Endothelial cell of umbilical vein (primary cell): Measurements from ENCODE around the gene ETV1. TPM values are rescaled to one million over a fixed set of nuclear protein-coding genes. Genes with fewer than 3 reads are reported as not detected.

Experiments used
- BruUV-seq: library from RNA; stranded (reverse); fragments of 400-500 nt; replicated peaks from 2 replicates; lab custom pipeline; 2021; lab: Mats Ljungman, UMichigan
- CTCF ChIA-PET: fragments of 300-600, 350-600 bp; sonication (Branson Sonifier 250); formaldehyde crosslinking; loops from one replicate; lab custom pipeline; 2021; ENCODE audit warnings: antibody characterized with exemption, inconsistent platforms; lab: Charles Lee
- POLR2A ChIA-PET: fragments of 300-600, 350-600 bp; sonication (Branson Sonifier 250); formaldehyde crosslinking; loops from one replicate; lab custom pipeline; 2021; ENCODE audit warnings: antibody characterized with exemption, inconsistent platforms; lab: Charles Lee
- DNase-seq: peaks from one replicate; pipeline ENCODE4 v3.0.0-alpha.2; 2011; ENCODE audit warnings: low read depth, low spot score
- FAIRE-seq: peaks from 2 replicates; lab custom pipeline; 2011; peaks lifted over from hg19 to GRCh38; lab: Jason Lieb, UNC
- H2AFZ ChIP-seq: 2 replicates; pipeline ENCODE4 v1.6.0; 2012; ENCODE audit warnings: low read depth, low read length, control low read depth, inconsistent platforms
- H3K27ac ChIP-seq: 2 replicates; pipeline ENCODE4 v1.5.1; 2011; ENCODE audit warnings: low read depth, mild to moderate bottlenecking, control low read depth, low read length, moderate library complexity; ENCODE audit not compliant: insufficient read depth
- H3K27me3 ChIP-seq, 2 experiments: 2 replicates each; pipeline versions ENCODE4 v1.6.0 to v1.6.1; 2011; ENCODE audit warnings: low read length in 2 of 2, mixed read lengths in 1 of 2; ENCODE audit not compliant: control insufficient read depth in 2 of 2, insufficient read depth in 2 of 2
- H3K36me3 ChIP-seq, 2 experiments: 2 replicates in 1 of 2; 3 replicates in 1 of 2; pipeline ENCODE4 v1.5.1; 2011; ENCODE audit warnings: low read length in 2 of 2, mild to moderate bottlenecking in 1 of 2, moderate library complexity in 1 of 2; ENCODE audit not compliant: control insufficient read depth in 2 of 2, insufficient read depth in 2 of 2; ENCODE audit errors: extremely low read depth in 1 of 2
- H3K4me1 ChIP-seq: 3 replicates; pipeline ENCODE4 v1.5.1; 2011; ENCODE audit warnings: mild to moderate bottlenecking, low read length; ENCODE audit not compliant: control insufficient read depth, insufficient read depth; ENCODE audit errors: extremely low read depth
- H3K4me2 ChIP-seq: 2 replicates; pipeline ENCODE4 v1.6.1; 2011; ENCODE audit warnings: low read length, control low read depth, mixed read lengths; ENCODE audit not compliant: insufficient read depth
- H3K4me3 ChIP-seq, 3 experiments: fragments of 200-600 bp in 1 of 3; sonication (generic), shearing (Covaris generic) in 1 of 3; replicated peaks in 1 of 3; 2 replicates each; pipeline ENCODE4 v1.5.1; 2011 to 2016; ENCODE audit warnings: control low read depth in 3 of 3, low read length in 3 of 3, mild to moderate bottlenecking in 2 of 3, inconsistent platforms in 1 of 3, low read depth in 1 of 3, moderate library complexity in 1 of 3; ENCODE audit not compliant: insufficient read depth in 1 of 3
- H3K79me2 ChIP-seq: 2 replicates; pipeline ENCODE4 v1.6.0; 2012; ENCODE audit warnings: low read length, inconsistent platforms; ENCODE audit not compliant: control insufficient read depth, insufficient read depth
- H3K9ac ChIP-seq: replicated peaks from 2 replicates; pipeline ENCODE3; 2011; ENCODE audit warnings: low read length, control low read depth; ENCODE audit not compliant: insufficient read depth; ENCODE audit errors: extremely low read depth
- H3K9me1 ChIP-seq: replicated peaks from 3 replicates; pipeline ENCODE4 v1.6.0; 2011; ENCODE audit warnings: mild to moderate bottlenecking, low read length; ENCODE audit not compliant: control insufficient read depth, insufficient read depth; ENCODE audit errors: extremely low read depth
- H3K9me3 ChIP-seq: replicated peaks from 2 replicates; pipeline ENCODE4 v1.5.1; 2012; ENCODE audit warnings: low read length, inconsistent platforms; ENCODE audit not compliant: control insufficient read depth, insufficient read depth
- H4K20me1 ChIP-seq: replicated peaks from 2 replicates; pipeline ENCODE3; 2011; ENCODE audit warnings: mild to moderate bottlenecking, low read length; ENCODE audit not compliant: control insufficient read depth, insufficient read depth; ENCODE audit errors: extremely low read depth
- EZH2 ChIP-seq: IDR thresholded peaks from 2 replicates; pipeline ENCODE4 v1.6.1; 2012; ENCODE audit warnings: borderline replicate concordance, low read depth, mild to moderate bottlenecking, moderate library complexity, low read length, inconsistent platforms; ENCODE audit not compliant: severe bottlenecking
- FOS ChIP-seq: IDR thresholded peaks from 2 replicates; pipeline ENCODE4 v1.6.1; 2011; ENCODE audit warnings: mild to moderate bottlenecking, low read length, moderate library complexity, borderline replicate concordance; ENCODE audit not compliant: insufficient read depth
- GATA2 ChIP-seq: IDR thresholded peaks from 2 replicates; pipeline ENCODE4 v1.7.0; 2011; ENCODE audit warnings: low read depth, mild to moderate bottlenecking, moderate library complexity, mixed read lengths, low read length; ENCODE audit not compliant: insufficient read length, insufficient read depth
- JUN ChIP-seq: IDR thresholded peaks from 2 replicates; pipeline ENCODE4 v1.6.1; 2011; ENCODE audit warnings: borderline replicate concordance, low read depth; ENCODE audit not compliant: insufficient read length, insufficient read depth
- MYC ChIP-seq: IDR thresholded peaks from one replicate; pipeline ENCODE4 v1.6.1; 2011; ENCODE audit warnings: mild to moderate bottlenecking, low read depth, low read length
- POLR2A ChIP-seq: IDR thresholded peaks from 2 replicates; pipeline ENCODE4 v1.6.1; 2012; ENCODE audit warnings: low read depth, mild to moderate bottlenecking, control low read depth, low read length
- POLR2AphosphoS5 ChIP-seq: IDR thresholded peaks from 2 replicates; pipeline ENCODE4 v1.6.1; 2012; ENCODE audit warnings: low read depth, mild to moderate bottlenecking, control low read depth, low read length, moderate library complexity; ENCODE audit not compliant: insufficient read depth
- dilution Hi-C: fragments of 300-500 bp; cut with MboI; formaldehyde crosslinking; loops from one replicate; pipeline ENCODE4 v1.15.0; 2019; ENCODE audit warnings: low sequenced_read_pairs; ENCODE audit not compliant: extremely low pct_ligation_motif_present
- intact Hi-C: fragments of 100-400 bp; cut with micrococcal nuclease; formaldehyde crosslinking; loops from one replicate; pipeline ENCODE4 v1.10.0; 2022
- polyA plus RNA-seq, 4 experiments: library from polyadenylated mRNA; depleted of rRNA in 3 of 4; stranded (reverse) in 3 of 4; unstranded in 1 of 4; fragments of >200 nt; gene quantifications; 2 replicates each; pipeline versions ENCODE4 v1.2.1 to v1.2.3, GENCODE V29; 2011 to 2012; ENCODE audit warnings: missing spikeins in 1 of 4
- total RNA-seq: library from RNA; stranded (reverse); gene quantifications from 2 replicates; pipeline ENCODE4 v1.2.3, GENCODE V29; 2021
- TF ChIP-seq, protein P1 (sequence below): IDR thresholded peaks from 2 replicates; pipeline ENCODE4 v1.6.1; 2011; ENCODE audit not compliant: insufficient read depth, insufficient read length
- TF ChIP-seq, protein P2 (sequence below), 2 donors: IDR thresholded peaks; 1 replicate in 1 of 2; 2 replicates in 1 of 2; pipeline ENCODE4 v1.5.1; 2011; ENCODE audit warnings: low read length in 2 of 2, mild to moderate bottlenecking in 2 of 2, moderate library complexity in 2 of 2, control low read depth in 1 of 2, inconsistent platforms in 1 of 2, low read depth in 1 of 2; ENCODE audit not compliant: insufficient read depth in 1 of 2; ENCODE audit errors: extremely low read depth in 1 of 2

ETV1 gene
- total and polyA plus RNA-seq, 2 donors (not counting 3 experiments of a cell fraction or from before 2014, with no cell fraction given): 8.4 to 16.6 TPM

DNA sequence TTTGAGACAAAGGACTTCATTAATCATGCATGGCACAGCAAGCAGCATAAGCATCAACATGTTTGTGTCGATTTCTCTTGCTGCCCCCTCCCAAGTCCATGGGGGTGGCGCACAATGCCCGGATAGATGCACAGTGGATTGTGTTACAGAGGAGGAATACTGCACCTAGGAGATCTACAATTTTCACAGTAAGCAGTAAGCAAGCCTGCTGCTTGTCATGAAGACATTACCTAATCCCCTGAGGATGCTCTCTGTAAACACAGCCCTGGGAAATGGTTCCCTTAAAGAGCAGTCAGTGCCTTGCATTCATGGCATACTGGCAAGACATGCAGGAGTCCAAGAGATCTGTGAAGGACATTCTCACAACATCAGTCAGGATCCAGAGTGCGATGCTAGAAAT, 137.7 kb downstream of the ETV1 start:
- TF ChIP-seq, protein P1, sequence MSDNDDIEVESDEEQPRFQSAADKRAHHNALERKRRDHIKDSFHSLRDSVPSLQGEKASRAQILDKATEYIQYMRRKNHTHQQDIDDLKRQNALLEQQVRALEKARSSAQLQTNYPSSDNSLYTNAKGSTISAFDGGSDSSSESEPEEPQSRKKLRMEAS: no peak
- no peaks in the 10 kb centered on the region for H3K36me3 ChIP-seq
- H3K9ac ChIP-seq: no peak overlapping the region
- ChIA-PET CTCF (no interaction called here), POLR2A (no interaction called here)
- intact Hi-C loops: loop anchor here (2.0 kb wide), 1 partner anchor 69 kb away; no protein-coding TSS in a partner anchor
- H3K79me2 ChIP-seq: no peaks in the 10 kb centered on the region
- no peak overlapping the region for H3K4me3 ChIP-seq
- dilution Hi-C loops: no loop called here
- H3K27ac ChIP-seq: no peak overlapping the region
- H3K4me2 ChIP-seq: no peak overlapping the region
- DNase-seq (no peak), FAIRE-seq (no peak)
- H3K9me3 ChIP-seq: no peaks in the 10 kb centered on the region
- H2AFZ ChIP-seq: no peak overlapping the region
- no peaks in the 10 kb centered on the region for H4K20me1 ChIP-seq
- BruUV-seq: no TSS peak
- peaks cover 11% of the 10 kb centered on the region for H3K4me1 ChIP-seq
- no peaks in the 10 kb centered on the region for H3K27me3 ChIP-seq
- no peaks in the 10 kb centered on the region for H3K9me1 ChIP-seq

DNA sequence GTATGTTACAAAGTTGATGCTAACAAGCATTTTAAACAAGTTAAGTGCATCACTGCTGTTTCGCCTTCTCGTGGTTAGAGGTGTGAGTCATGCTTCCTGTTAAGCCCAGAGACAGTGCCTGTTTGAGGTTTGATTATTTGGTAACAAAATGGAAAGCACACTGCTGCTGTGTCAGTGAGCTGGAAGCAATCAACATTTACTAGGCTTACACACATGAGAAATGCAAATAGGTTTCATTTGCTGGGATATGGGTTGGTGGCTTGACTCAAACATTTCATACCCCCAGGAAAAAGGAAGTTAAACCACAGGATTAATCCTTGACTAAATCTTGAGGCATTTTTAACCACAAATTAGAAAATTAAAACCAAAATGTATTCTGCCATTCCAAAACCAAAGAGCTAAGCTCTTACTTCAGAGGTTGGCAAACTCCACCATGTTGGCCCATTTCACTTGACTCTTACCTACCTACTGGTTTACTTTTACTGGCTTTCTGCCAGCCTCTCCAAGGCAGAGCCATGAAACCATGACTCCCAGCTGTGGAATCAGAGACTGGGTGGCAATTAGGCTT, 139.2 kb downstream of the ETV1 start:
- POLR2A ChIA-PET: no interaction called here
- Histone ChIP-seq H3K9me3 (no peaks in the 10 kb centered on the region), H2AFZ (peak overlapping the region; percentile 72), H3K4me3 (no peak overlapping the region), H3K4me1 (peaks cover 11% of the 10 kb centered on the region), H3K79me2 (no peaks in the 10 kb centered on the region), H3K27ac (peak overlapping the region; percentile 75), H3K4me2 (peak overlapping the region; percentile 20), H3K9me1 (no peaks in the 10 kb centered on the region), H4K20me1 (no peaks in the 10 kb centered on the region), H3K27me3 (no peaks in the 10 kb centered on the region), H3K9ac (peak overlapping the region; percentile 17), H3K36me3 (no peaks in the 10 kb centered on the region)
- intact Hi-C loops (loop anchor here (1.0 to 2.0 kb wide), 2 partner anchors 71 to 141 kb away; no protein-coding TSS in a partner anchor), dilution Hi-C loops (no loop called here)
- CTCF ChIA-PET: interaction anchor here (1.1 to 1.2 kb wide), 2 partner anchors 107 to 139 kb away, joined by 3 read pairs; partner anchors contain the start of gene ETV1
- FAIRE-seq (peak; percentile 80), DNase-seq (peak; percentile 82)
- no peak for TF ChIP-seq POLR2A
- TF ChIP-seq FOS: peak; percentile 94
- TF ChIP-seq, protein P1: no peak
- peak; percentile 7 for TF ChIP-seq GATA2
- TF ChIP-seq JUN: peak; percentile 88
- no peak for TF ChIP-seq MYC
- TF ChIP-seq POLR2AphosphoS5: no peak
- TF ChIP-seq, protein P2, sequence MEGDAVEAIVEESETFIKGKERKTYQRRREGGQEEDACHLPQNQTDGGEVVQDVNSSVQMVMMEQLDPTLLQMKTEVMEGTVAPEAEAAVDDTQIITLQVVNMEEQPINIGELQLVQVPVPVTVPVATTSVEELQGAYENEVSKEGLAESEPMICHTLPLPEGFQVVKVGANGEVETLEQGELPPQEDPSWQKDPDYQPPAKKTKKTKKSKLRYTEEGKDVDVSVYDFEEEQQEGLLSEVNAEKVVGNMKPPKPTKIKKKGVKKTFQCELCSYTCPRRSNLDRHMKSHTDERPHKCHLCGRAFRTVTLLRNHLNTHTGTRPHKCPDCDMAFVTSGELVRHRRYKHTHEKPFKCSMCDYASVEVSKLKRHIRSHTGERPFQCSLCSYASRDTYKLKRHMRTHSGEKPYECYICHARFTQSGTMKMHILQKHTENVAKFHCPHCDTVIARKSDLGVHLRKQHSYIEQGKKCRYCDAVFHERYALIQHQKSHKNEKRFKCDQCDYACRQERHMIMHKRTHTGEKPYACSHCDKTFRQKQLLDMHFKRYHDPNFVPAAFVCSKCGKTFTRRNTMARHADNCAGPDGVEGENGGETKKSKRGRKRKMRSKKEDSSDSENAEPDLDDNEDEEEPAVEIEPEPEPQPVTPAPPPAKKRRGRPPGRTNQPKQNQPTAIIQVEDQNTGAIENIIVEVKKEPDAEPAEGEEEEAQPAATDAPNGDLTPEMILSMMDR (IDR thresholded peaks at IDR 0.05; ENCODE audit: extremely low read depth in 1 of 2, insufficient read depth in 1 of 2, low read depth in 1 of 2, low read length in 2 of 2): no peak
- TF ChIP-seq EZH2: no peak
- no TSS peak for BruUV-seq
